ENCODE results near the gene WSCD1.

The WSCD1 gene

GRCh38 chr17:6163612-6164333, 93.6 kb downstream of the WSCD1 start:
- no peak for DNase-seq

- DNase-seq: no peak
Measured at GRCh38 chr17:6164996-6165395, 94.8 kb downstream of the WSCD1 start.

- DNase-seq: no peak
Measured at GRCh38 chr17:6165806-6166205, 95.6 kb downstream of the WSCD1 start.

GRCh38 chr17:6166492-6167179, 96.5 kb downstream of the WSCD1 start:
- DNase-seq: no peak

GRCh38 chr17:6168296-6168695, 98.1 kb downstream of the WSCD1 start:
- DNase-seq: no peak

GRCh38 chr17:6170349-6170748, 100.2 kb downstream of the WSCD1 start:
- no peak for DNase-seq

- no peak for DNase-seq
Measured at GRCh38 chr17:6172642-6173330, 102.6 kb downstream of the WSCD1 start.

GRCh38 chr17:6173653-6174052, 103.5 kb downstream of the WSCD1 start:
- DNase-seq: no peak

Measured in activated naive CD4-positive, alpha-beta T cell treated with anti-CD3 and anti-CD28 coated beads, Interleukin-2, amount 50 U/mL, for 16 hours (primary cell).